NCI-H2227 (cell line): Measurements from ENCODE around the gene LAMC2.

Source experiments
- DNase-seq: peaks from one replicate; lab custom pipeline; 2025; ENCODE audit not compliant: unreplicated experiment; lab: John Stamatoyannopoulos, UW

LAMC2 gene

DNA sequence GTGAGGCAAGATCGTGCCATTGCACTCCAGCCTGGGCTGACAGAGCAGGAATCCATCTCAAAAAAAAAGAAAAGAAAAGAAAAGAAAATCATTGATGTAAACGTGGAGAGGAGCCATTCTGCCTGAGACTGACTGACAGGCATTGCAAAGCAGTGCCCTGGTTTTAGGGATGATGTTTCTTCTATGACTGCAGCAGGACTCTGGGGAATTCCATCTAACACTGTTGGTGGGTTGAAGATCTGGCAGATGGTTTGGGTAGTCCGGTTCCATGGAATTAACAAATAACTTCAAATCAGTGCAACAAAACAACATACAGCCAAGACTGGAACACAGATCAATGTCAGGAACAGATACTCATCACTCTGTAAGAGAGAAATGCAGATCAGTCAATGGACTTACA is 17.8 kb upstream of the LAMC2 start:
- DNase-seq = no peak

DNA sequence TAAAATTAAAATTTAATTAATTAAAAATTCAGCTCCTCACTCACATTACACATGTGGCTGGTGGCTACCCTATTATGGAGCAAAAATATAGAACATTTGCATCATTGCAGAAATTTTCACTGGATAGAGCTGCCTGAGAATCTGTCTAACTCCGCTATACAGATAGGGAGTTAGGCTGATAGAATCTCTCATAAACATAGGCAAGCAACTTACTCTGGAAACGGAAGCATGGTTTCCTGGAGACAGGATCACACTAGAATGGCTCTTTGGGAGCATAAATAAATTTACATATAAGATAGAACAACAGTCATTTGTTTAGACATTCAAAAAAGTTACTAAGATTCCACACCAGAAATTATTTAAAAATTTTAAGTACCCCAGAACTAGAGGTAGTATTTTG is 12.2 kb upstream of the LAMC2 start:
- DNase-seq = no peak

DNA sequence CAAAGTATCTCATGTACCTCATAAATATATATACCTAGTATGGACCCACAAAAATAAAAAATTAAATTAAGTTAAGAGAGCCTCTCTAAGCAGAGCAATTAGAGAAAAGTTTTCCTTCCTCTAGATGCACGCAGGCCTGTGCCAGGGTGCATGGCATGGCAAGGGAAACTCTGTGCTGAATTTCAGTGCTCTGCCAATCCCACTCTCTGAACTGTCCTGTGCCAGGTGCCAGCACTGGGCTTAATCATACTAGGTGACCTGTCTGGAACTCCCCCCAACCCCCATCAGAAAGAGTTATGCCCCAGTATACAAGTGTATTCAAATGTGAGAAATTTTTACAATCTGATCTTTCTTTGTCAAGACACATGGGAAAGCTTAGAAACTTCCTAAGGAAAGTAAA is 10.4 kb upstream of the LAMC2 start:
- DNase-seq = no peak

DNA sequence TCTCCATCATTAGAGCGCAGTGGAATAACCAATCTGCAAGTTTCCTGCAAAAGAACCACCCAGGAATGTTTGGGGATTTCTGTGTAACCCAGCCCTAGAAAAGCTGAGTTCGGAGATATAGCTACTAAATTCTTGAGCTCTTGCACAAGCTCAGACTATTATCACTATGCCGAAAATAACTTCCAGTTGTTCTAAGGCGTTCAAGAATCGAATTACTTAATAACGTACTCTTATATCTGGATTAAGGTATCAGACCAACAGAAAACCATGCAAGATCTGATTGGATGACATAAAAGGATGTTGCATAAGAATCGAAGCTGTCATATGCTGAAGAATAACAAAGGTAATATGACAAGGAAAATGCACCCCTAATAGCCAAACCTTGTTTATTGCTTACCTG is 7.5 kb upstream of the LAMC2 start:
- no peak for DNase-seq

DNA sequence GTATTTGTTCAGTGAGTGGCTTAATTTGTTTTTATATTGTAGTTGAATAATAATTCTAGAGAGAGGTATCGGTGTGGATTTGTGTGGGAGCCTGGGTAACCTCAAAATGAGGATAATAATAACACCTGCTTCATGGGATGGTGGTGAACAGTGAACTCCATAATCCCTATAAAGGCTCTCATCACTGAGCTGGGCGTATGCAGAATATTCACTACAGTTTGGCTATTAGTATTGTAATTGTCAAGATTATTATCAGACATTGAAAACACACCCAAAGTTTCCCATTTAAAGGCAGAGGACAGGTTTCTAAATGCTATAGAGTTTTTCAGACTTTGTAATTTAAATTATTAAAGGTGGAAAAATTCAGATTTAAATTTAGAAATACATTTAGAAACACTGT is 7.0 kb upstream of the LAMC2 start:
- DNase-seq = no peak

DNA sequence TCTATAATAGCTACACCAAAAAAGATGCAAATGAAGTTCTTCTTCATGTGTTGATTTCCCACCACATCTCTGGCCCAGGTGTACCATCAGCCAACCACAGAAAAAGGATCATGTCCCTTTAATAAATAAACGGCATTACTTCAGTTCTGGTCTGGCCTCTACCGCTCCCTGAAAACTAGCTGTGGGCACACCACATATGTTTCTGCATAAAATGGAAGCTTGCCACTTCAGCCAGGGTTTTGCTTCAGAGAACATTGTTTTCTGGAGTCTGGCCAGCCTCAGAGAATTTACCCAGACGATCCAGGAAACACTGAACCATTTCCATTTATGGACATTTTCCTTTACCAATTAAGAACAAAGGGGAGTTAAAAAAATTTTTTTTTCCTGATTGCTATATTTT is 5.8 kb upstream of the LAMC2 start:
- DNase-seq = no peak

DNA sequence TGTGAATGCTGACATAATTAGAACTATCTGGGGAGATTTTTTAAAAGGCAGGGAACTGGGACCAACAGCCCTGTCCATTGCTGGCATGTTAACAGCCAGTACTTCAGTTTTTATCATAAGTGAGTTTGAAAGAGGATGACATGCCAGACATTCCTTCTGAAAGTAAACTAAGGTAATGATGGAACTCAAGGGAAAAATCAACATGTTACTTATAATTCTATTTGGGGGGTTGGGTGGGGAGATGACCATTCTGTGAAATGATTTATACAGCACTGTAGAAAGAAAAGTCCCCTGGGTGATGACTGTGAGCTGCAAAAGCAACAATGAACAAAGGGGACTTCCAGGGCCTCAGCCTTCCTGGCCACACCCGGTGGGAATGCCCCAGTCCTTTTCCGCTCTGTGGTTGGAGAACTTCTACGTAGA is 5.4 kb upstream of the LAMC2 start:
- DNase-seq = no peak

DNA sequence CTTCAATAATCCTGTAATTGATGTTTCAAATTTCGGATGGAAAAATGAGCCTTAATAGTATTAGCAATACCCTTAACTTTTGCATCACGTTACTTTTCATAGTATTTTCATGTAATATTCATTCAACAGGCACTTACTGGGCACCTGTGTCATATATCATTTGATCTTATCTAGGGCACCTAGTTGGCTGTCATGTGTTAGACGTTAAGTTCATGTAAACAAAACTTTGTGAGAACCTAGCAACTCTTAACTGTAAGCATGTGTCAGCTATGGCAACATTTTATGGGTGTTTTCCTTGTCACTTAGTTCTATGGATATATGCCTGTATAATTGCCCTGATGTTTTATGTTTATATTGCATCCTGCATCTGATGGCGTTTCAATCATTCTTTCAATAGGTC is 777 bp downstream of the LAMC2 start:
- DNase-seq = no peak

DNA sequence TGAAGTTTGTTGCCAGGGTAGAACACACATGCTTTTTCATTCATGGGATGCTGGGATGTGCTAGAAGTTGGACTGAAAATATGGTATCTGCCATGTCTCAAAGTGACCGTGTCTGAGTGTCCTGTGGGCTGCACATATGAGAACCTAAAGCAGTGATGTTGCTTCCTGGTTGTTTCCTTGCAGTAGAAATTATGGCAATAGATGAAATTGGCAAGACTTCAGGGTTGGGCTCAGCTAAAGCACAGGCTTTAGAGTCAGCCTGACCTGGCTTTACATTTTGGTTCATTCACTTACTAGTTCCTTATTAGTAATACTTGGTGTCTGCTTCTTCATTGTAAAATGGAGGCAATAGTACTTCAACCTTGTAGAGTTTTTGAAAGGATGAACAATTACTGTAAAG is 2.2 kb downstream of the LAMC2 start:
- DNase-seq = no peak

DNA sequence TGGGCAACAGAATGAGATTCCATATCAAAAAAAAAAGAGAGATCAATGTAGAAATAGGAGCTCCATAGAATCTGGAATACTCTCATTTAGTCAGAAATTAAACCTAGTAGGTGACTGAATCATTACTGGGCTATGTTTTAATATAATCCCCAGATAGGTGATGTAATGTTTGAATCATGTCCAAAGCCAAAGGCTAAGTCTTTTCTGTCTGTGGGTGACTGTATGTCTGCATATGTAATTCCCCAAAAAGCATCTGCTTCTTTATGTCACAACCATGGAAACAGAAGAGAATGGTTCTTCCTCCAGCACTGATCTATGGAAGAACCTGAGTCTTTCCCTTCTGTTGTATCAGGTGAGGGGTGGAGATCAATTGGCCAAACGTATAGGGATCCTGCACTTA is 5.8 kb downstream of the LAMC2 start:
- DNase-seq = no peak

DNA sequence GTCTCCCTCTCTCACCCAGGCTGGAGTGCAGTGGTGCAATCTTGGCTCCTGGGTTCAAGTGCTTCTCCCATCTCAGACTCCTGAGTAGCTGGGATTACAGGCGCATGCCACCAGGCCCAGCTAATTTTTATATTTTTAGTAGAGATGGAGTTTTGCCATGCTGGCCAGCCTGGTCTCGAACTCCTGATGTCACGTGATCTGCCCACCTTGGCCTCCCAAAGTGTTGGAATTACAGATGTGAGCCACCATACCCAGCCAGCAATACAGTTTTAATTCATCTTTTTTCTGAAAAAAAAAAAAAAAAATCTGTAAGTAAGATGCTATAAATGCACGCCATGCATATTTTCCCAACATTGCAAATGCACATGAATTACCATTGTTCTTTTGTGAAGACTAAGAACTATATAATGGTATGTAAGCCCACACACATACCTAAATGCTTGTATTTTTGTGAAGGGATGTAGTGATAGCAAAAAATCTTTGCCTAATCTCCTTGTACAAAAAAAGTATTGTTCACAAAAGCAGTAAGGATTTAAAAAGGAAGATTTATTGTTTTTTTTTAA is 8.0 kb downstream of the LAMC2 start:
- DNase-seq = no peak

DNA sequence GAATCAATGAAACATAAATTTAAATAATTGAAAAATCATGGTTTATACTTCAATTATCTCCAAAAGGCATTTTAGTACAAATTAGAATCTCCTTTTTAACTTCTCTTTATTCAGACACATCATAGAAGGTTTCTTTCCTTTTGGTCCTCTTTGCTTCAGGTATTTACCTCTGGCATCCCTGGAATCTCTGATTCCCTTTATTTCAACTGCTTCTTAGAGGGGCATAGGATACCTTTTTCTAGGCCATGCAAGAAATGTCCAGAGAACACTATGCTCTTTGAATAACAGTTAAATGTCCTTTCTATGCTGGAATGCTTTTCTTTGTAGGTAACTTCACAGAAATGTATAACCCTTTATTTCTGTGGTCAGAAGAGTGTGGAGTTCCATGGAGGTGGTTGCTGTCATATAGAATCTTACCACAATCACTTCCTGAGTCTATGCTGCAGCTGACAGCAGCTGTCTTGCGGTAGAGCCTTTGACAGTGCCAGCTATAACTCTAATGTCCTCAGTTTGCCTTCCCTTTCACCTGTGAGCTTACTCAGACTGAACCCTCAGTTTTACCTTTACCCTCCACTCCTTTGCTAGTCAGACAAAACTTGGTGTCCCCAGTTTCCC is 8.6 kb downstream of the LAMC2 start:
- no peak for DNase-seq

DNA sequence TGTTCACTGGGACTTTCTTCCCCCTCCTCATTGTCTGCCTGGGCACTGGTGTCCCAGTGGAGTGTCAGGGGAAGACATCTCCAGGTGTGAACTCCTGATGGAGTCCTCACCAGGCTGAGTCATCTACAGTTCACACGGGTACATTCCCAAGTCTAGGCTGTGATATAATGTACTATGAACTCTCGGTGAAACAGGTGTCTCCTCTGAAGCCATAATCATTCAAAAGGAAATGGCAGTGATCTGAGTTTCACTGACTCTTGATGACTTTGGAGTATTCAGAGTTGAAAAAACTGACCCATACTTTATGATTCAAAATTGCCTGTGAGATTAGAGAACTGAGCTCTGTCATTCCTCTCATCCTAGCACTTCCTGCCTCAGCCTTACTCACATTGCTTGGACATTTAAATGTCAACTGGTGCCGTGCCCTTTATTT is 9.1 kb downstream of the LAMC2 start:
- no peak for DNase-seq

DNA sequence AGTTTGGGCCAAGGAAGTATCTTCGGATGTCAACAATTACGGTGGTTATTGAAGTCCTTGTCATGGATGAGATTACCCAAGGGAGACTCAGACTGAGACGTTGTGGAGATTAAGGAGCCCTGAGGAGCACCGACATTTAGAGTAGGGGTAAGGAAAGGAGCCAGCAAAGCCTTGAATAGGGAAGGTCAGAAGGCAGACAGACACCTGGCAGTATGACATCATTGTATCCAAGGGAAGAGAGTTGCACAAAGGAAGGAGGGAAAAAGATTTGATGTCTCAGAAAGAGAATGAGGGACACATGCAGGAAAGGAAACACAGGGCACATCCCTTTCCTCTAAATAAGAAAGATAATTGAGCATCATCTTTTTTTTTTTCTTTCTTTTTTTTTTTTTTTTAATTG is 11.7 kb downstream of the LAMC2 start:
- DNase-seq = no peak

DNA sequence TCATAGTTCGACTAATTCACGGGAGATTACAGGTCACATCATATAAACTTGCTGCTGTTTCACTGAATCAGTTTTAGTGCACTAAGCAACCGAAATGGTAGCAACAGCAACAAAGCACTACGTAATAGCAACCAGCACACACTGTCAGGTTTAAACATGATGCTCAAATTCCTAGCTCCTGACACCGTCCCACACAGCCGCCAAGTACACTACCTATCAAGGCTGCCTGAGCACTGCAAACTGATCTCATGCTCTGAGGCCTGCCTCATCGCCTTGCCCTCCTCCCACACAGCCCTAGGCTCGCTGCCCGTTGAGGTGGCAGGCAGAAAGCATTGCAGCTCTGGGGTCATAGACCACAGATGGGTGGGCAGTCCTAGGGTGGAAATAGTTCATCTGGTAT is 12.4 kb downstream of the LAMC2 start:
- DNase-seq = no peak

DNA sequence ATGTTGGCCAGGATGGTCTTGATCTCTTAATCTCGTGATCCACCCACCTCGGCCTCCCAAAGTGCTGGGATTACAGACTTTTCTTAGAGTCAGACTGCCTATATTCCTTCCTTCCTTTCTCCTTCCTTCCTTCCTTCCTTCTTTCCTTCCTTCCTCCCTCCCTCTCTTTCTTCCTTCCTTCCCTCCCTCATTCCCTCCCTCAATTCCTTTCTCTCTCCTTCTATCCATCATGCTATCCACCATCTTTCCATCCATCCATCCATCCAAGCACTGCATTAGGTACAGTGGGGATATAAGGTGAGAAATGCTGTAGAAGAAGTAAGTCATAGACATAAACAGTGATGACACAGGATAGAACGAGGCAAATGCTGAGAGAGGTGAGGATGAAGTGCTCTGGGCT is 13.2 kb downstream of the LAMC2 start:
- no peak for DNase-seq

DNA sequence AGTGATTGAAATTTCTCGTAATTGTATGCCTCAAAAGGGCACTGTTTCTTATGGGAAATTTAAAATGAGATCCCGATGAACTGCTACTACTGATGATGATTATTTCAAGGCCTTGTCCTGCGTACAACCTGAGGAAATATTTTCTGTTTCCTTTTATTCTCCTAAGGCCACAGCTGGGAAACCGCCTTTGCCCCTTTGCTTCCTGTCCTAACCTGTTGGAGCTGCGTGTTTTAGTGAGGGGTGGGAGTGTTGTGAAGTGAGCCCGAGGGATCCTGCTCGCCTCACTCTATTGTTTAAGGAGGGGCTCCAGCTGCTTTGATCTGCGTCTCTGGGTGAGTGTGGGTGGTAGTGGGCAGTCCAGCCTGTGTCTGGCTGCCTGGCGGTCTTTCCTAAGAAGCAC is 14.4 kb downstream of the LAMC2 start:
- no peak for DNase-seq

DNA sequence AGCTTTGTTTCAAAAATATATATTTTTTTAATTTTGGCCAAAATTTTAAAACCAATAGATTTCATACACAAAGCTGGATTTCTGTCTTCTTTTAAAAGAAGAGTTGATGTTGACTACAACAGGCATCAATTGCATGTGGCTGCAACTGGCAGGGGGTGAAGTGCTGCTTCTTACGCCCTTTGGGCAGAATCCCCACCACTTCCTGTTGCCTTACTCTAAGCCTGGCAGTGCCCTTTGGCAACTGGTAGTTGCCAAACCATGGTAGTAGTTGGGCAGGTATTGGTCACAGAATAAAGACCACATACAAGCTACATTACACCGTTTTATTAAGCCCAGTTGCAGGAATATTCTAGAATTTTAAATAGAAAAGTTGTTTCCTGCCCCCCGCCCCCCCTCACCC is 17.0 kb downstream of the LAMC2 start:
- DNase-seq = no peak

DNA sequence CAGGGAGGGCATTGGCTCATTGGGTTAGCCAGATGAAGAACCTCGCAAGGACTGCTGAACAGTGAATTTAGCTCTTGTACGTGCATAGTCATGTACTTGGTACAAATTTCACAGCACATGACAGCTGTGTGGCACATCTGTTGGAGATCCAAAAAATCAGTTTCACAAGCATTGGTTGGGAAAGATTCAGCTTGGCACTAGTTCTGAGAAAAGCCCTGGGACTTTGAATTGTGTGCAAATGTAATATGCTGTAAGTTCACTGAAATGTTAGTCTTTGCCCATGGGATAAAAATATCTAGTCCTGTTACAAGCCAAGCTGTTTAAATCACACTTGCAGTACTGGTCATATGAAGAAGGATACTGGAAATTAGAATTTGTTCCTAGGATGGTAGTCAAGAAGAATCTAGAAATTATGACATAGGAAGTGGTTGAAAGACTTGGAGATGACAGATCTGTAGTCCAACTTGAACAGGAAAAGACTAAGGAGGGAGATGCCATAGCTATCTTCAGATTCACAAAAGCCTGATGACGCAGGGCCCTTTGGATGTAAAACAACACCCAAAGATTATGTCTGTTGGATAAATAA is 19.2 kb downstream of the LAMC2 start:
- no peak for DNase-seq

DNA sequence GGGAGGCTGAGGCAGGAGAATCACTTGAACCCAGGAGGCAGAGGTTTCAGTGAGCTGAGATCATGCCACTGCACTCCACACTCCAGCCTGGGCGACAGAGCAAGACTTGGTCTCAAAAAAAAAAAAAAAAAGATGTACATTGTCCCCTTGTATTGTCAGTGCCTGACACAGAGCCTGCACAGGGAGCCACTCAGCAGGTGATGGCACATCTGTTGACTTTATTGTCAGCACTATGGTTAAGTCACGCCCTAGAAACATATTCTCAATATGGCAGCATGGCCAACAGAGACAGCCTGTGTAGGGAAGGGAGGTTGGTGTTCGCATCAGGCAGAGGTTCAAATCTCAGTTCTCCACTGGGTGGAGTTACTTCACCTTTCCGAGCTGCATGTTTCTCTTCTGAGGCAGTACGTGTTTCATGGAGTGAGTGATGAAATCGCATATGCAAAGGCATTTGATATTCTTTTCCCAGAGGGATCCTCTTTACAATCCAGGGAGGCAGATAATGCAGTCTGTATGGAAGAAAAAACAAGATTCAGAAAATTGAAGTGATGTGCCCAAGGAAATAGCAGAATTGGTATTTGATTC is 20.6 kb downstream of the LAMC2 start:
- DNase-seq = no peak

DNA sequence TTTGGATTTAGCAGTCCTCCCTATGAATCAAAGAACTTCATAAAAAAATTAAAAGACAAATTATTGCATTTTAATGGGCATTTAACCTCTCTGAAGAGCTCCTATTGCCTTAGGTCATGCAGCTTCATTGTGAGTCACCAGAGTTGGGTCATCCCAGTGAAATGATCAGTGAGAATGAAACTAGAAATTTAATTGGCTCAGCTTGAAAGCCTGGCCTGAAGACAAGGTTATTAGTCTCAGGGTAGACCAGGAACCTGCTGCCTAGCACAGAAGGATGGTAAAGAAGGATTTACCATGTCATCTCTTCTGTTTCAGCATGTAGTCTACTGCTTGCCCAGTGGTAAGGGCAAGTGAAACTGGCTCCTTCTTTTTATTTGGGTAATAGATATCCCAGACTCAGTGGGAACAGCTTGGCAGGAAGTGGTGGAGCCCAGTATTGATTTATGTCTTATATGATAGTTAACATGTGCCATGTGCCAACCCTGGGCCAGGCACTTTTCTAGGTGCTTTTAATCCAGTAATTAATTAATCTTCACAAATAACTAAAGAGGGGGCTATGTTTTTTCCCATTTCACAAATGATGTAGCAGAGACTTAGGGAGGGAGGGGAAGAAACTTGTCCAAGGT is 23.6 kb downstream of the LAMC2 start:
- DNase-seq = no peak

DNA sequence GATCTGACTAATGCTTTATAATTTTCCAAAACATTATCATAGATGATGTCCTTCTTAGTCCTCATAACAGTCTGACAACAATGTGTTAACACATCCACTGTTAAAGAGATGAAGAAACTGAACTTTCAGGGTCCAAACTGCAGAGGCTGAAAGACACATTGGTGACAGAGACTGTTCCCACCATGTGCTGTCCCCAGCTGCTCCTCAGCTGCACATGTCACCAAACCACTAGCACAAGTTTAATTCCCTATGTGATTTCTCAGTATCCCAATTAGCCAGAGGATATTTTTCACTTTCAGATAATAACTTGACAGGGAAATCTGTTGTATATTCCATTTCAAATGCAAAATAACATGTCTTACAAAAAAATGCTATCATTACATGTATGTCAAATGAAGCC is 24.6 kb downstream of the LAMC2 start:
- DNase-seq = no peak
